HEK293 (cell line): Measurements from ENCODE around the gene MYLK.

Experiments
- CTCF ChIA-PET: fragments of 350-600 bp; formaldehyde crosslinking; extraction: SDS; loops from one replicate; lab custom pipeline; 2021; ENCODE audit warnings: antibody characterized with exemption; lab: Yijun Ruan, JAX
- POLR2A ChIA-PET: fragments of 300-600 bp; formaldehyde crosslinking; extraction: SDS; loops from one replicate; lab custom pipeline; 2020; ENCODE audit warnings: antibody characterized with exemption, inconsistent platforms; lab: Yijun Ruan, JAX
- H3K27ac ChIP-seq: fragments of 200-500 bp; sonication (Bioruptor generic); 2 replicates; pipeline ENCODE4 v1.5.1; 2014; ENCODE audit warnings: low read depth, low read length, control low read depth, inconsistent platforms; ENCODE audit errors: extremely low read depth
- H3K36me3 ChIP-seq, 2 experiments: fragments of 200-500 bp in 1 of 2; sonication (Bioruptor generic) in 1 of 2; 1 replicate in 1 of 2; 2 replicates in 1 of 2; pipeline ENCODE4 v1.5.1; 2014 to 2017; ENCODE audit warnings: inconsistent platforms in 2 of 2, low read length in 2 of 2; ENCODE audit not compliant: control insufficient read depth in 2 of 2, insufficient read depth in 1 of 2
- H3K4me1 ChIP-seq: fragments of 200-500 bp; sonication (Bioruptor generic); 2 replicates; pipeline ENCODE4 v1.5.1; 2014; ENCODE audit warnings: mild to moderate bottlenecking, low read length, inconsistent platforms; ENCODE audit not compliant: control insufficient read depth, insufficient read depth
- H3K4me3 ChIP-seq: 2 replicates; pipeline ENCODE4 v1.5.1; 2011; ENCODE audit warnings: low read depth, mild to moderate bottlenecking, control low read depth, low read length, moderate library complexity
- H3K9me3 ChIP-seq: fragments of 200-500 bp; sonication (Bioruptor generic); 2 replicates; pipeline ENCODE4 v1.5.1; 2014; ENCODE audit warnings: low read depth, low read length, inconsistent platforms; ENCODE audit not compliant: control insufficient read depth, insufficient read depth
- BCL11B ChIP-seq: fragments of 450-650 bp; formaldehyde crosslinking; IDR thresholded peaks from 2 replicates; pipeline ENCODE4 v1.5.1; 2016; ENCODE audit warnings: low read depth, missing biosample characterization, missing genetic modification characterization
- ELK4 ChIP-seq: IDR thresholded peaks from 2 replicates; pipeline ENCODE4 v1.6.1; 2011; ENCODE audit warnings: mild to moderate bottlenecking, low read depth, low read length, borderline replicate concordance
- HOXA7 ChIP-seq: sonication (generic); formaldehyde crosslinking; IDR thresholded peaks from 2 replicates; pipeline ENCODE4 v1.8.1; 2022; ENCODE audit warnings: missing genetic modification reagents, borderline replicate concordance
- PRDM6 ChIP-seq: fragments of 450-650 bp; formaldehyde crosslinking; IDR thresholded peaks from 2 replicates; pipeline ENCODE4 v1.5.1; 2017; ENCODE audit warnings: missing biosample characterization, missing genetic modification characterization
- SP7 ChIP-seq: fragments of 450-650 bp; formaldehyde crosslinking; IDR thresholded peaks from 2 replicates; pipeline ENCODE4 v1.5.1; 2016; ENCODE audit warnings: missing biosample characterization, missing genetic modification characterization
- ZBTB8A ChIP-seq: fragments of 450-650 bp; formaldehyde crosslinking; IDR thresholded peaks from 2 replicates; pipeline ENCODE4 v1.5.1; 2016; ENCODE audit warnings: missing biosample characterization, missing genetic modification characterization
- ZFP3 ChIP-seq: fragments of 450-650 bp; formaldehyde crosslinking; IDR thresholded peaks from 2 replicates; pipeline ENCODE4 v1.5.1; 2016; ENCODE audit warnings: low read depth, missing biosample characterization, missing genetic modification characterization
- ZNF10 ChIP-seq: fragments of 450-650 bp; formaldehyde crosslinking; IDR thresholded peaks from 2 replicates; pipeline ENCODE4 v1.5.1; 2017; ENCODE audit warnings: missing biosample characterization, missing genetic modification characterization
- ZNF18 ChIP-seq: fragments of 450-650 bp; formaldehyde crosslinking; IDR thresholded peaks from 2 replicates; pipeline ENCODE4 v1.5.1; 2016; ENCODE audit warnings: missing biosample characterization, missing genetic modification characterization
- ZNF221 ChIP-seq: fragments of 450-650 bp; formaldehyde crosslinking; IDR thresholded peaks from 2 replicates; pipeline ENCODE4 v1.5.1; 2017; ENCODE audit warnings: missing biosample characterization, missing genetic modification characterization, borderline replicate concordance
- ZNF223 ChIP-seq: fragments of 450-650 bp; formaldehyde crosslinking; IDR thresholded peaks from 2 replicates; pipeline ENCODE4 v1.5.1; 2016; ENCODE audit warnings: missing biosample characterization, missing genetic modification characterization
- ZNF362 ChIP-seq: fragments of 450-650 bp; formaldehyde crosslinking; IDR thresholded peaks from 2 replicates; pipeline ENCODE4 v1.5.1; 2016; ENCODE audit warnings: missing biosample characterization, missing genetic modification characterization
- ZNF37A ChIP-seq: fragments of 450-650 bp; IDR thresholded peaks from 2 replicates; pipeline ENCODE4 v1.5.1; 2018; ENCODE audit warnings: missing biosample characterization, missing genetic modification characterization
- ZNF416 ChIP-seq: fragments of 450-650 bp; formaldehyde crosslinking; IDR thresholded peaks from 2 replicates; pipeline ENCODE4 v1.5.1; 2016; ENCODE audit warnings: missing biosample characterization, missing genetic modification characterization
- ZNF433 ChIP-seq: fragments of 450-650 bp; formaldehyde crosslinking; IDR thresholded peaks from 2 replicates; pipeline ENCODE4 v1.5.1; 2016; ENCODE audit warnings: missing biosample characterization, missing genetic modification characterization, low read depth
- ZNF449 ChIP-seq: fragments of 450-650 bp; formaldehyde crosslinking; IDR thresholded peaks from 2 replicates; pipeline ENCODE4 v1.5.1; 2017; ENCODE audit warnings: missing biosample characterization, mild to moderate bottlenecking, missing genetic modification characterization, moderate library complexity
- ZNF560 ChIP-seq: fragments of 450-650 bp; formaldehyde crosslinking; IDR thresholded peaks from 2 replicates; pipeline ENCODE4 v1.5.1; 2017; ENCODE audit warnings: missing biosample characterization, missing genetic modification characterization, borderline replicate concordance
- ZNF561 ChIP-seq: fragments of 450-650 bp; IDR thresholded peaks from 2 replicates; pipeline ENCODE4 v1.5.1; 2018; ENCODE audit warnings: missing biosample characterization, missing genetic modification characterization, borderline replicate concordance
- ZNF658 ChIP-seq: fragments of 450-650 bp; formaldehyde crosslinking; IDR thresholded peaks from 2 replicates; pipeline ENCODE4; 2016; ENCODE audit warnings: missing biosample characterization, missing genetic modification characterization
- ZNF670 ChIP-seq: fragments of 450-650 bp; formaldehyde crosslinking; IDR thresholded peaks from 2 replicates; pipeline ENCODE4 v1.5.1; 2016; ENCODE audit warnings: missing biosample characterization, missing genetic modification characterization, low read depth
- ZNF704 ChIP-seq: fragments of 450-650 bp; formaldehyde crosslinking; IDR thresholded peaks from 2 replicates; pipeline ENCODE4 v1.5.1; 2016; ENCODE audit warnings: missing biosample characterization, missing genetic modification characterization
- ZNF837 ChIP-seq: fragments of 450-650 bp; formaldehyde crosslinking; IDR thresholded peaks from 2 replicates; pipeline ENCODE4 v1.5.1; 2016; ENCODE audit warnings: missing biosample characterization, missing genetic modification characterization
- ZSCAN30 ChIP-seq: fragments of 450-650 bp; IDR thresholded peaks from 2 replicates; pipeline ENCODE4 v1.5.1; 2018; ENCODE audit warnings: missing biosample characterization, mild to moderate bottlenecking, missing genetic modification characterization, moderate library complexity
- ZXDB ChIP-seq: fragments of 450-650 bp; formaldehyde crosslinking; IDR thresholded peaks from 2 replicates; pipeline ENCODE4 v1.5.1; 2016; ENCODE audit warnings: missing biosample characterization, missing genetic modification characterization

MYLK gene

GRCh38 chr3:123783050-123783689, 101.0 kb downstream of the MYLK start:
- Histone ChIP-seq H3K4me1 (no peaks in the 10 kb centered on the region), H3K9me3 (no peaks in the 10 kb centered on the region), H3K27ac (no peak overlapping the region), H3K36me3 (no peaks in the 10 kb centered on the region), H3K4me3 (no peak overlapping the region)
- ChIA-PET CTCF (no interaction called here), POLR2A (no interaction called here)
- TF ChIP-seq ZNF837 (tag by site-specific recombination) = no peak
- no peak for TF ChIP-seq ZNF37A (tag by site-specific recombination)
- no peak for TF ChIP-seq ZNF362 (tag by site-specific recombination)
- no peak for TF ChIP-seq SP7 (tag by site-specific recombination)
- TF ChIP-seq ELK4 = no peak
- TF ChIP-seq HOXA7 (CRISPR knock-in tag) = no peak
- TF ChIP-seq ZNF670 (tag by site-specific recombination) = no peak
- TF ChIP-seq ZNF433 (tag by site-specific recombination) = no peak

- no peaks in the 10 kb centered on the region for H3K9me3 ChIP-seq
- no peaks in the 10 kb centered on the region for H3K36me3 ChIP-seq
- H3K4me3 ChIP-seq = no peak overlapping the region
- CTCF ChIA-PET = no interaction called here
- TF ChIP-seq ZNF10 (tag by site-specific recombination) (no peak), ZNF704 (tag by site-specific recombination) (no peak), ZFP3 (tag by site-specific recombination) (no peak), ZNF221 (tag by site-specific recombination) (no peak), PRDM6 (tag by site-specific recombination) (no peak), ZXDB (no peak), BCL11B (tag by site-specific recombination) (no peak), ZNF658 (no peak), ZNF18 (tag by site-specific recombination) (no peak), ZNF362 (tag by site-specific recombination) (no peak), ZNF416 (tag by site-specific recombination) (no peak), ZNF223 (tag by site-specific recombination) (no peak), ZNF561 (no peak), ZNF449 (tag by site-specific recombination) (no peak), ZSCAN30 (tag by site-specific recombination) (no peak), ZNF560 (no peak), ZBTB8A (no peak)
- TF ChIP-seq, all 188 proteins: peak for 0
- Histone ChIP-seq H3K4me1 (no peaks in the 10 kb centered on the region), H3K27ac (no peak overlapping the region)
- POLR2A ChIA-PET = no interaction called here
Measured at GRCh38 chr3:123782488-123782887, 101.6 kb downstream of the MYLK start.
